Nephron progenitor cell (in vitro differentiated cells): Measurements from ENCODE around the gene QRFP.

Experiments
- DNase-seq: peaks from one replicate; pipeline ENCODE4 v3.0.0; 2021
- H3K27ac Mint-ChIP-seq: 2 replicates; pipeline ENCODE4 v1.8.0; 2021; ENCODE audit warnings: mild to moderate bottlenecking, moderate library complexity, mixed read lengths
- H3K27me3 Mint-ChIP-seq: 2 replicates; pipeline ENCODE4 v1.8.0; 2021; ENCODE audit warnings: mild to moderate bottlenecking, low read depth, mixed read lengths; ENCODE audit not compliant: poor library complexity
- H3K36me3 Mint-ChIP-seq: 2 replicates; pipeline ENCODE4 v1.8.0; 2021; ENCODE audit warnings: low read depth, mixed read lengths
- H3K4me1 Mint-ChIP-seq: 2 replicates; pipeline ENCODE4 v1.8.0; 2021; ENCODE audit warnings: mixed read lengths
- H3K4me3 Mint-ChIP-seq: 2 replicates; pipeline ENCODE4 v1.8.0; 2021; ENCODE audit warnings: mild to moderate bottlenecking, moderate library complexity, mixed read lengths
- H3K9me3 Mint-ChIP-seq: 2 replicates; pipeline ENCODE4 v1.8.0; 2021; ENCODE audit warnings: mild to moderate bottlenecking, moderate library complexity, mixed read lengths
- TF ChIP-seq, protein P1 (sequence below): fragments of 200-600 bp; sonication (generic); IDR thresholded peaks from 2 replicates; pipeline ENCODE4 v1.5.0; 2021; ENCODE audit warnings: antibody characterized with exemption

The QRFP gene

DNA sequence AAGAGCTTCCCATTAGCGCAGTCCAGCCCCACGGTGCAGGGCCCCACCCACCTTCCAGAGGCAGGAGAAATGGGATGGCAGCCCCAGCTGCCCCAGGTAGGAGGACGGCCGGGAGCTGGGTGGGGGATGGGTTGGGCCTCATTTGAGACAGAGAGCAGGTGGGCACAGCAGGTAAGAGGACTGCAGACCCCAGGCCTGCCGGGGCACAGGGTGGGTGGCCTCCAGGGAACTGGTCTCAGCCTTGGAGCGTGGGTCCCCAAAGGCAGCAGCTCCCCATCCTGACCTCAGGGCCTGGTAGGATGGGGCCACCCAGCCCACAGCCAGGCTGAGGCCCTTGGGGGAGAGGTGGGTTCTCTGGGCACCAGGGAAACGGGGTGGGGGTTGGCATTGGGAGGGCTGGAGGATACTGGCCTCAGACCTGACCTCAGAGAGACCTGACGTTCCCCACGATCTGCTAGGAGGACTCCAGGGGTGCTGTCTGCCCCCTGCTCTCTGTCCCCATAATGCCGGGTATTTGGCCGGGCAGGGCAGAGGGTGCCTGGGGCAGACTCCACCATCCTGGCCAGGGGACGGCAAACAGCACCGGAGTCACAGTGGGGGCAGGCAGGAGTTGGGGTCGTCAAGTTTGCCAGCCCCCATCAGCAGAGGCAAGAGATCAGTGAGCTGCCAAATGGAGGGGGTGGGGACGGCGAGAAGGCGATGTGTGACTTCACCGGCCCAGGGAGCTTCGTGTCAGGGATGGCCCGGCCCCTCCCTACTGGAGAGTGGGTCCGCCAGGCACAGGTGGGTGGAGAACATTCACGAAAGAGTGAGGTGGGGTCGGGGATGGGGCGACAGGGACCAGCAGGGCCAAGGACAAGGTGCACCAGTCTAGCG is 6.8 kb upstream of the QRFP start:
- Mint-ChIP-seq H3K27me3 (peaks cover 24% of the 10 kb centered on the region), H3K4me3 (no peak overlapping the region), H3K9me3 (no peaks in the 10 kb centered on the region), H3K36me3 (no peaks in the 10 kb centered on the region), H3K27ac (no peak overlapping the region), H3K4me1 (peaks cover 17% of the 10 kb centered on the region)
- DNase-seq, result no peak
- TF ChIP-seq, protein P1, sequence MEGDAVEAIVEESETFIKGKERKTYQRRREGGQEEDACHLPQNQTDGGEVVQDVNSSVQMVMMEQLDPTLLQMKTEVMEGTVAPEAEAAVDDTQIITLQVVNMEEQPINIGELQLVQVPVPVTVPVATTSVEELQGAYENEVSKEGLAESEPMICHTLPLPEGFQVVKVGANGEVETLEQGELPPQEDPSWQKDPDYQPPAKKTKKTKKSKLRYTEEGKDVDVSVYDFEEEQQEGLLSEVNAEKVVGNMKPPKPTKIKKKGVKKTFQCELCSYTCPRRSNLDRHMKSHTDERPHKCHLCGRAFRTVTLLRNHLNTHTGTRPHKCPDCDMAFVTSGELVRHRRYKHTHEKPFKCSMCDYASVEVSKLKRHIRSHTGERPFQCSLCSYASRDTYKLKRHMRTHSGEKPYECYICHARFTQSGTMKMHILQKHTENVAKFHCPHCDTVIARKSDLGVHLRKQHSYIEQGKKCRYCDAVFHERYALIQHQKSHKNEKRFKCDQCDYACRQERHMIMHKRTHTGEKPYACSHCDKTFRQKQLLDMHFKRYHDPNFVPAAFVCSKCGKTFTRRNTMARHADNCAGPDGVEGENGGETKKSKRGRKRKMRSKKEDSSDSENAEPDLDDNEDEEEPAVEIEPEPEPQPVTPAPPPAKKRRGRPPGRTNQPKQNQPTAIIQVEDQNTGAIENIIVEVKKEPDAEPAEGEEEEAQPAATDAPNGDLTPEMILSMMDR, result no peak

- peaks cover 24% of the 10 kb centered on the region for H3K27me3 Mint-ChIP-seq
- no peaks in the 10 kb centered on the region for H3K9me3 Mint-ChIP-seq
- TF ChIP-seq, protein P1, result no peak
- H3K4me1 Mint-ChIP-seq, result peaks cover 11% of the 10 kb centered on the region
- H3K36me3 Mint-ChIP-seq, result no peaks in the 10 kb centered on the region
- no peak for DNase-seq
- no peak overlapping the region for H3K27ac Mint-ChIP-seq
- H3K4me3 Mint-ChIP-seq, result no peak overlapping the region
Observed at GRCh38 chr9:130902204-130903185, 5.9 kb upstream of the QRFP start.

- H3K27me3 Mint-ChIP-seq, result peaks cover 24% of the 10 kb centered on the region
Observed at GRCh38 chr9:130901498-130902203, 5.0 kb upstream of the QRFP start.

DNA sequence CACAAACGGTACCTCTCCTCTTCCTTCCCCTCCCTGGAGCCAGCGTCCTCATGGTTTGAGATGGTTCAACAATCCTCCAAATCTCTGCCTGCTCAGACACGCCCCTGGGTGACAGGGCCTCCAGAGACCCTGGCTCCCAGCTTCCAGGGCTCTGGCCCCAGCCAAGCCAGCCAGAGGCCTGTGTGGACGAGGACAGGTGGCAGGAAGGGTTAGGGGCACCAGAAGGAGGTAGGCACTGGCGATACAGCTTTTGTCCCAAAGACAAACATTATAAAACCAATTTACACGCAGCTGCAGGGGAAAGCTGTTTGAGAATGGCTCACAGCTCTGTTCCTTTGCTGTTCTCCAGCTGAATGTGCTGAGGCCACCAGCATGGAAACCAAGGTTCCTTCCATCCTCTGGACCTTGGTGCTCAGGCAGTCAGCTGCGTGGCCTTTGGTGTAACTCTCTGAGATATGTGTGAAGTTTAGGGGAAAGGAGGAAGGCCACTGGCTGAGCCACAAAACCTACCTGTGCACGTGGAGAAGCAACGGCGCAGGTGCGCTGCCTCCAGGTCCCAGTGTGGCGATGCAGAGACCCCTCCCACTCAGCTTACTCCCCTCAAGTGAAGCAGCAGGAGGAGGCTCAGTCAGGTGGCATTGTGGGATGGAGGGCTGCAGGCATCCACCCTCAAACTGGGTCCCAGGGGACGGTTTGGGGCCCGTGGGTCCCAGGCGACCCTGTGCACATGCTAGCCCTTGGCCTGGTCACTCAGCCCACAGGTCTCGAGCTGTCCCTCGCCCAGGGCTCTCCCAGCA is 4.3 kb upstream of the QRFP start:
- peaks cover 23% of the 10 kb centered on the region for H3K27me3 Mint-ChIP-seq

More at GRCh38 chr9:130901498-130902203, 5.0 kb upstream of the QRFP start:
- TF ChIP-seq, protein P1, result no peak
- no peak overlapping the region for H3K27ac Mint-ChIP-seq
- peaks cover 6% of the 10 kb centered on the region for H3K4me1 Mint-ChIP-seq
- H3K36me3 Mint-ChIP-seq, result no peaks in the 10 kb centered on the region
- no peaks in the 10 kb centered on the region for H3K9me3 Mint-ChIP-seq
- H3K4me3 Mint-ChIP-seq, result no peak overlapping the region
- DNase-seq, result no peak

More for the DNA sequence above, 4.3 kb upstream of the QRFP start:
- no peak for DNase-seq
- Mint-ChIP-seq H3K36me3 (no peaks in the 10 kb centered on the region), H3K9me3 (no peaks in the 10 kb centered on the region), H3K27ac (no peak overlapping the region), H3K4me3 (no peak overlapping the region), H3K4me1 (peaks cover under 1% of the 10 kb centered on the region)
- TF ChIP-seq, protein P1, result no peak
